Islet precursor cell (in vitro differentiated cells): ENCODE measurements around the gene CDKAL1.

ENCODE experiments used
- DNase-seq: peaks from one replicate; pipeline ENCODE4 v3.0.0-alpha.2; 2018

CDKAL1 gene

DNA sequence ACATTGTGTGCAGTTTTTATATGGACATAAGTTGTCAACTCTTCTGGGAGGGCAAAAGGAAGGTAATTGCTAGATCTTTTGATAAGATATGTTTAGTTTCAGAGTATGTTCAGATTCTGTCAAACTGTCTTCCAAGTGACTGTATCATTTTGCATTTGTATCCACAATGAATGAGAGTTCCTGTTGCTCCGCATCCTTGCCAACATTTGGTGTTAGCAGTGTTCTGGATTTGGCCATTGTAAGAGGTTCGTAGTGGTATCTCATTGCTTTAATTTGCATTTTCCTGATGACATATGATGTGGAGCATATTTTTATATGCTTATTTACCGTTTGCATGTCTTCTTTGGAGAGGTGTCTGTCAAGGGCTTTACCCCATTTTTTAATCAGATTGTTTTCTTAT is 150.2 kb downstream of the CDKAL1 start:
- no peak for DNase-seq

DNA sequence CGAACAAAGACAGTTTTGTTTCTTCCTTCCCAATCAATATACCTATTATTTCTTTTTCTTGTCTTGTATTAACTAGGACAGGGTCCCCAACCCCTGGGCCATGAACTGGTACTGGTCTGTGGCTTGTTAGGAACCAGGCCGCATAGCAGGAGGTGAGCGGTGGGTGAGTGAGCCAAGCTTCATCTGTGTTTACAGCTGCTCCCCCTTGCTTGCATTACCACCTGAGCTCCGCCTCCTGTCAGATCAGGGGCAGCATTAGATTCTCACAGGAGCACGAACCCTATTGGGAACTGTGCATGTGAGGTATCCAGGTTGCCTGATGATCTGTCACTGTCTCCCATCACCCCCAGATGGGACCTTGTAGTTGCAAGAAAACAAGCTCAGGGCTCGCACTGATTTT is 151.9 kb downstream of the CDKAL1 start:
- DNase-seq, result peak; percentile 58

DNA sequence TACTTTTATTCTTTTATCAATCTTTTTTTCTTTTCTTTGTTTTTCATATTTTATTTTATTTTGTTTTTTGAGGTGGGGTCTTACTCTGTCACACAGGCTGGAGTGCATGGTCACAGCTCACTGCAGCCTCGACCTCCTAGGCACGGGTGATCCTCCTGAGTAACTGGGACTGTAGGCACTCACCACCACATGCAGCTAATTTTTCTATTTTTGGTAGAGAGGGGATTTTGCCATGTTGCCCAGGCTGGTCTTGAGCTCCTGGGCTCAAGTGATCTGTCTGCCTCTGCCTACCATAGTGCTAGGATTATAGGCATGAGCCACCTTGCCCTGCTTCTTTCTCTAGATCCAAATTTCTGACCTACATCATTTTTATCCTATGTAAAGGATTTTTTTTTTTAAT is 153.2 kb downstream of the CDKAL1 start:
- no peak for DNase-seq

DNA sequence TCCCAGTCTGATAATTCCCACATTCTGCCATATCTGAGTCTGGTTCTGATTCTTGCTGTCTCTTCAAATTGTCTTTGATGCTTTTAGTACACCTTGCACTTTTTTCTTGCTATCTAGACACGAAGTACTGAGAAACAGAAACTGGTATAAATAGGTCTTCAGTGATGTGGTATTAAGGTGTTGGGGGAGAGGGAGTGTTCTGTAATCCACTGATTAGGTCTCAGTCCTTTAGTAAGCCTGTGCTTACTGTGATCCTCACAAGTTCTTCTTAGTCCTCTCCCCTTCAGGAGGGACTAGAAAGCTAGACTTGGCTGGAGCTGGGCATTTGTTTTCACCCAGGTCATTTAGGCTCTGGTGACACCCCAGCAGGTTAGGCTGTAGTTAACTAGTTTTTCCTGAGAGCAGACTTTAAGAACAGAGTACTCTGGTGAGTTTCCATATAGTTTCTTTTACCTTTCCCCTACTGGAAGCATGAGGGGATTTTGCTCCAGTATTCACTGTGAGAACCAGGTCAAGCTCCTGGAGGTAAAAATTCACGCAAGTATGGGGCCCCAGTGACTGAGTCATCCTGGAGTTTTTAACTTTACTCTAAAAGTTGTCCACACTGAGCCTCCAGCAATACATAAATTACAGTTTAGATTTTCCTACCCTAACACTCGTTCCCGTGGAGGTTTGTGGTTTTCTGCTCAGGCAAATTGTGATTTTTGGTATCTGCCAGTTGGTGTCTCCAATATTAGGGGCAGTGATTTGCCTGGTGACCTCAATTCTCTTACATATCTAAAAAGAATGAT is 154.6 kb downstream of the CDKAL1 start:
- DNase-seq, result no peak

- DNase-seq, result no peak
Measured at GRCh38 chr6:20691185-20691584, 156.9 kb downstream of the CDKAL1 start.

DNA sequence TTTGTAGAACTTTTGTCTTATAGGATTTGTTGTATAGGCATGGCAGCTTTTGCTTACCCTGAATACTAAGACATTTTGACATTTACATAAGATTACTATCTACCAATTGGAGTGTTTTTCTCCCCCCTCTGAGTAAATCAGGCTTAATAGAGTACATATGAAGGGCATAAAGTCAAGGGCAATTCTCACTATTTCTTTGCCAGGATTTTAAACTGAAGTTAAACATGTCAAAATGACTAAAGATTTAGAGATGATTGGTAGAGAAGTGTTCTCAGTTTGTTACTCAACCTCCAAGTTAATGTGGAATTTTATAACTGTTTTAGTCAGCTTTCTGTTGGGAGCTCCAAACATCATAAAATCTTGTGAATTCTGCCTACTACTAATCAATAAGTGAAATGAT is 157.8 kb downstream of the CDKAL1 start:
- no peak for DNase-seq

DNA sequence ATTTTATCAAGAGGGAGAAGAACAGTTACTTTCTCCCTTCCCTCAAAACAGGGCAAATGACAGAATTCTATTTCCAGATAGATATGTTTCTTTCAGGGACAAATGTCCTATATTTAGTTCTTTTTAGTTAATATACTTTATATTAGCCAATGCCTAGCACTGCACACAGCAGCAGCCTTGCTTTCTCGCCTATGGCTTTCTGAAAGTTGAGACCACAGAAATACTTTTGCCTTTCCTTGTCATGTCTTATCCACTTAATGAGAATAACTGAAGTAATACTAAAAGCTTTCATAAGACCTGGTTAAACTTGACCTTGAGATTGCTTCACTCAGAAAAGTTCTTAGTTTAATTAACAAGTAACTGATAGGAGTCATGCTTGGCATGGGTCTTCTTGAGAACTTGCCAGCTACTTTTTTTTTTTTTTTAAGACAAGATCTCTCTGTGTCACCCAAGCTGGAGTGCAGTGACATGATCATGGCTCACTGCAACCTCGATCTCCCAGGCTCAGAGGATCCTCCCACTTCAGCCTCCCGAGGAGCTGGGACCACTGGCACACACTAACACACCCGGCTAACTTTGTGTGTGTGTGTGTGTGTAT is 159.3 kb downstream of the CDKAL1 start:
- no peak for DNase-seq

GRCh38 chr6:20696676-20697075 is 162.4 kb downstream of the CDKAL1 start:
- no peak for DNase-seq

DNA sequence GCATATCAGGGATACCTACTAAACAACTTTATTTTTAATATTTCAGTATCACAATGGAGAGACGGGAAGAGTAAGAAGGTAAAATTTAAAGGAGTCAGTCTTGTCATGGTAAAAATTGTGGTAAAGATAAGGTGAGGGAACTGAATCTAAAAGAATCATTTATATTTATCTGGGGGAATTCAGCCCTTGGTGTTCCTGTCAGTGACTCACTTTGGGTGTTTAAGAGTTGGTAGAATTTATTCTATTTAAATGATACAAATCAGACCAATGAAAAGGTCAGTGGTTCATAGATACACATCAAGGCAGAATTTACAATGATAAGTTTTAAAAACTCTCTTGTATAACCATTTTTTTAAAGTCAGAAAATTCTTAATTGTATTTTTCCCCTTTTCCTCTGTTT is 164.4 kb downstream of the CDKAL1 start:
- no peak for DNase-seq

GRCh38 chr6:20699402-20699801 is 165.1 kb downstream of the CDKAL1 start:
- no peak for DNase-seq

DNA sequence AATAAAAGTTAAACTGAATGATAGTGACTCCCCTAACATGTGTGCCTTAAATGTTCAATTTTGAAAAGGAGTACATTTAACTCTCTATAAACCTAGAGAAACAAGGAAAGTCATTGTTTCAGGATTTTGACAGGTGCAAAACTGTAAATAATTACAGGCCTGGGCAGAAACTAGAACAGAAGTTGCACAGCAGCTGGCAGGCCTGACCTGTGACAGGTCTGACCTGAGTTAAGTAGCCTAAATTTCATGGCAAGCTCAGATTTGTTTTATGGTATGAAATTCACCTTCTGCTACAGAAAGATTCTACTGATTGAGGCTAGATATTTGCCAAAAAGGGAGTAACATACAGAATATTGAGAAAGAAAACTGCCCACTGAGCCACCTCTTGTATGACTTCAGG is 166.1 kb downstream of the CDKAL1 start:
- no peak for DNase-seq

- no peak for DNase-seq
Measured at GRCh38 chr6:20702366-20702765, 168.1 kb downstream of the CDKAL1 start.

- DNase-seq, result no peak
Measured at GRCh38 chr6:20703049-20703448, 168.8 kb downstream of the CDKAL1 start.

- no peak for DNase-seq
Measured at GRCh38 chr6:20704325-20705025, 170.2 kb downstream of the CDKAL1 start.

GRCh38 chr6:20705741-20706140 is 171.5 kb downstream of the CDKAL1 start:
- DNase-seq, result no peak

DNA sequence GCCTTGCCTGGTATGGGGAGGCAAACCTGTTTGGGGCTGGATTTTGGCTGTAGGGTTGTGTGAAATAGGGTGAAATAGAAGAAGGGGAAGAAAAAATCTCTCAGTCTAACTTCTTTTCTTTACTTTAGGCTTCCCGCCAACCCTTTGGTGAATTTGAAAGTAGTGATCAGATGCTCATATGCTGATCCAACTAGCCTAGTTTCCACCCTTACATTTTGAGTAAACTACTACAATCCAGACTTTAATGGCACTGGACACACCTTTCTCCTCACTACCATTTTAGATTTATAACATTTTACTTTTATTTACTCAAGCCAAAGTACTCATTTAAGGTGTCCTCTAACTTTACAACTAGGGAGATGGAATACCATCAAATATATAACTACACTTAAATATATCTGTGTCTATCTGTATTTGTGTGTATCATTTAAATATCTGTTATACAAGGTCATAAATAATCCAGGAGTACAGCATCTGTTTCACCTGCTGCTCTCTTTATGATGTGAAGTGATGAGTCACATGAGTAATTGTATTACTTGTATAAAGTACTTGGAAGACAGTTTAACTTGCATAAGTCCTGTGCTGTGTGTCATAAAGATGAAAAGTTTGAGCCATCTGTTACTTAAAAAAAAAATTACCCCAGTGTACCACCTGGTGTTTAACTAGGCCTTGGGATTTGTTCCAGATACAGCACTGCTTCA is 172.1 kb downstream of the CDKAL1 start:
- DNase-seq, result no peak

GRCh38 chr6:20706939-20707485 is 172.8 kb downstream of the CDKAL1 start:
- DNase-seq, result no peak

- DNase-seq, result no peak
Measured at GRCh38 chr6:20707870-20708269, 173.6 kb downstream of the CDKAL1 start.

GRCh38 chr6:20708367-20709124 is 174.3 kb downstream of the CDKAL1 start:
- DNase-seq, result no peak

GRCh38 chr6:20709451-20709850 is 175.2 kb downstream of the CDKAL1 start:
- no peak for DNase-seq

DNA sequence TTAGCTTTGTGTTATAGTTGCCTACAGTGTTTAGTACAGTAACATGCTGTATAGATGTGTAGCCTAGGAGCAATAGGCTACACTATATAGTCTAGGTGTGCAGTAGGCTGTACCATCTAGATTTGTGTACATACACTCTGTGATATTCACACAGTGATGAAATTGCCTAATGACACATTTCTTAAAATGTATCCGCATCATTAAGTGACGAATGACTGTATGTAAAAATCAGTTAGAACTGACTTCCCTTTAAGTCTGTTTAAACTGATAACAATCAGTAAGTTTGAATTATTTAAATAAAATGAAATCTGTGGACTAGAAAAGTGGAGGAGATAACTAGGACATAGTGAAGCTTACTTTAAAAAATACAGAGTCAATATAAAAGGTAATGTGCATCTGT is 176.1 kb downstream of the CDKAL1 start:
- DNase-seq, result no peak

DNA sequence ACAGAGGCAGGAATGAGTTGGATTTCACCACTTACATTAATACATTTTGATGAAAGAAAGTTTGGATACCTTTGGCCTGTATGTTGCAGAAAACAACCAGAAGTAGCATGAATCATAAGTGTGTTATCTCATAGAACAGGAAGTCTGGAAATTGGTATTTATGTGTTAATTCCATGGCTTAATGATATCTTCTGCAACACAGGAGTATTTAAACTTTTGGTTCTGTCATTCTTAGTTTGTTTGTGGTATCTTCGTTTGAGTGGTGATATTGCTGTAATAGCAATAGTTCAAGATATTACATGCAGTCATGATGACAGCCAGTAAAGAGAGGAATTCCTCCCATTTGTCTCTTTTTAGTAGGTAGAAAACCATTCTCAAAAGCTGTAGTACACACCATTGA is 177.3 kb downstream of the CDKAL1 start:
- DNase-seq, result no peak
